Activated T-cell treated with anti-CD3 and anti-CD28 coated beads, Interleukin-2, amount 50 U/mL, for 1 hour (primary cell): ENCODE data around the gene CUBN.
"Not testable (repeated sequence)": the region's sequence is repeated elsewhere in the genome, so short reads cannot be mapped to it uniquely, and the experiment has no call there.

Experiments used
- DNase-seq: peaks from one replicate; pipeline ENCODE4 v3.0.0-alpha.2; 2020

CUBN gene

GRCh38 chr10:17033529-17034260 lies 95.9 kb downstream of the CUBN start:
- no peak for DNase-seq

DNA sequence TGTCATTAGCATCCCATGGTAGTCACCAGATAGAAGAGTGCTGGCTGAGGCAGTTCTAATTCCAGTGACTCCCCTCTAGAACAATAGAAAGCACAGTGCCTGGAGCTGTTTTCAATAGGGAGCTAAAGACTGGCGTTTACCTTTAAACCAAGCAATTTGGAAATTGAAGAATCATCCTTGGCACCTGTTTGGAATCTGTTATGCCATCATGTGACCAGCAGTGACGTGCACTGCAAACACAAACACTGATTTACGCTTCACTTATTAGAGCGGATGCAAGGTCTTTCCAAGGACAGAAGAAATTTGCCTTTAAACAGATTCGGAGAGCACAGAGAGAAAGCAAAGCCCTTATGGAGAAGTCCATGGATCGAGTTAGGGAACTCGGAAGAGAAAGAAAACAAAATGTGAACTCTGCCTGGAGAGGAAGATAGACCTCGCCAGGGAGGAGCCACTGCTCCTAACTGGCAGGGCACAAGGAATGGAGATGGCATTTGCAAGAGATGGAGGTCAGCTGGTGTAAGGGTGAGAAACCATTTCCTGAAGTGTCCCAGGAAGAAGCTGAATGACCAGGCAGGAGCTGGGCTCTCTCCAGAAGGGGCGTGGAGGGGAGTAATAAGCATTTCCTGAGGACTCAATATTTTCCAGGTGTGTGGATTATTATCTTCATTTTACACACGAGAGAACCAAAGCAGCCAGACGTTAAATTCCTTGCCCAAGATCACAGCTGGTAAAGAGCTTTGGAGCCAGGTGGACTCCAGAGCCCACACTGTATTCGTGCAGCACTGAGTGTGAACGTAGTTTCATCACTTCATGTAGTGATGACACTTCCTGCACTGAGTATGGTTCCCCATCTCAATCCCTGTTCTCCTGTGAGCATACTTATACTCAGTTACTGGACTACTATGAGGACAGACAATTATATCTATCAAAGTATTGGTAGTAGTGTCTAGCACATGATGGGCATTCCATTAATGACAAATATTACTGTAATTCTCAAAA lies 97.7 kb downstream of the CUBN start:
- no peak for DNase-seq

DNA sequence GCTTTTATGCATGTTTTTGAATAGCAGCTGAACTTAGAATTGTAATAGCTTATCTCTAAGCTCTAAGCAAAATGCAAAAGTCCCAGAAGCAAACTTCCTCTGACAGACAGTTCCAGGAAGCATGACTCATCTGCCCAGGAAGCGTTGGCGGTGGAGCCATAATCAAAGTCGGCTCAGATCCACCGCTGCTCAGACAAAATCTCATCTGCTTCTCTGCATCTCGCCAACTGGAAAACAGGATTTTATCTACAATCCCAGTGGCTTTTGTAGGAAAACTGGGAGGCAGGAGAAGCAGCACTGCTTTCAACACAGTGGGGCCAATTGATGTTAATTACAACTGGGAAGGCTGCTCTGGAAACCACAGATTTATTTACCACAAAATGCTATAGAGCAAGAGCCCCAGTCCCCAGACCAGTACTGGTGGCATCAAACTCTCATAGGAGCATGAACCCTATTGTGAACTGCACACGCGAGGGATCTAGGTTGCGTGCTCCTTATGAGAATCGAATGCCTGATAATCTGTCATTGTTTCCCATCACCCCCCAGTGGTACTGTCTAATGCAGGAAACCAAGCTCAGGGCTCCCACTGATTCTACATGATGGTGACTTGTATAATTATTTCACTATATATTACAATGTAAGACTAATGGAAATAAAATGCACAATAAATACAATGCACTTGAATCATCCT lies 99.9 kb downstream of the CUBN start:
- DNase-seq = peak; percentile 74

DNA sequence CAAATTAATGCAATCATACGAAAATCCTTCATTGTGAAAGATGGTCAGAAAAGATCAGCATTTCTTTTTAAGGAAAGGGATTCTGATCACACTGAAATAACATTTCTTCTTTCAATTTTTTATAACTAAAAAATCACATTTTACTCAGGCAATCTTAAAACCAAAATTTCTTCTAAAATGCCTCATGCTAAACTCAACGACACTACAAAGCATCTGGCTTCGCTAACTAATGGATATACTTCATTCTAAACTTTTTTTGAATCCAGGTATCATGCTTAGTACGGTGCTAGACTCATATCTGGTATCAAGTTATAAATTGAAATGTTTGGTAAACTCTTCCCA lies 100.4 kb downstream of the CUBN start:
- DNase-seq = no peak

DNA sequence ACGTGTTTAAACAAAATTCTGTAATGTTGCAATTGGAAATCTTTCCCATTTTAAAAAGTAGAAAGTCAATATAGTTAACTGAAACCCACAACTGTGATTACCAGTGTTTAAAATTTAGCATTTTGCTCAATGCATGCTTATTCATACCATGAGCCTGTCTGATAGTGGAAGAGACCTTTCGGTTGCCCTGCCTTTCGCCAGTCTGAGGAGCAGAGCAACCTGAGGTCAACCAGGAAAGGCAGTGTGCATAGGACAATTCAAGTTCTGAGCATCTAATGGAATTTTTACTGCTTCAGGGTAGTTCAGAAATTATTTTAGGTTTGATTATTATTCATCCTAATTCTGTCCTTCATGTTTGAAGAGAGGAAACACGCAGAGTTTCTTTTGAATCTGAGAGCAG lies 100.8 kb downstream of the CUBN start:
- no peak for DNase-seq

GRCh38 chr10:17026686-17027485 lies 102.7 kb downstream of the CUBN start:
- peak; percentile 66 for DNase-seq

DNA sequence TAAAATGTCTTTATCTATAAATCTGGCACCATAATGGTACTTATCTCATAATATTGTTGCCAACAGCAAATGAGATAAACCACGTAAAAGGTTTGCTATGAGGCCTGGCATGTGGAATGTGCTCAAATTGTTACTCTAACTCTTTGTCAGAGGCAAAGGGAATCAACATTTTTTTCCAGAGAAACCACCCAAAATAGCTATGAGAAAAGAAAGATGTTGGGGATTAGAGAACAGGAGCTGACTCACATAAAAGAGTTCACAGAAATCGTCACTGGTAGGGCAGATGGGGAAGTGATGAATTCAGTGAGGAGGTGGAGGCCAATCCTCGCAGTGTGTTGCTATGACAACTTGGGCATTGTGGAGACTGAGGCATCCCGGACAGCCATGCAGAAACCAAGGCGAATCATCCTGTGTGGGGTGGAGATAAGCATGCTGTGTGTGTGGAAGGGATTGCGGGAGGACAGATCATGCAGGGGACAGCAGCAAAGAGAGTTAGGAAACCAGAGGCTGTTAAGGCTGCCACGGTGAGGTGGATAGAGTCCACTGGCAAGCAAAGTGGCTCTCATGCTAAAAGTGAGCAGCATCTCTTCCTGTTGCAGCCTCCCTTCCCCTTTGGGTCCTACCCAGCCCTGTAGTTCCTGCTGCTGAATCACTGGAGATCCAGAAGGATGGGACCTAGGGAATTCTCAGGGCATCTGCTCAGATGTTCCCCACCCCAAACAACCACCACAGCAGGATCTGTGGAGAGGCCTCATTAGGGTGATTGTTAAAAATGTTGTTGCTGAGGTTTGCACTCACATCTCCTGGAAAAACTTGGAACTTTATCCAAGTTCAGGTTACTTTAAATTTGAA lies 103.9 kb downstream of the CUBN start:
- DNase-seq = peak; percentile 64

DNA sequence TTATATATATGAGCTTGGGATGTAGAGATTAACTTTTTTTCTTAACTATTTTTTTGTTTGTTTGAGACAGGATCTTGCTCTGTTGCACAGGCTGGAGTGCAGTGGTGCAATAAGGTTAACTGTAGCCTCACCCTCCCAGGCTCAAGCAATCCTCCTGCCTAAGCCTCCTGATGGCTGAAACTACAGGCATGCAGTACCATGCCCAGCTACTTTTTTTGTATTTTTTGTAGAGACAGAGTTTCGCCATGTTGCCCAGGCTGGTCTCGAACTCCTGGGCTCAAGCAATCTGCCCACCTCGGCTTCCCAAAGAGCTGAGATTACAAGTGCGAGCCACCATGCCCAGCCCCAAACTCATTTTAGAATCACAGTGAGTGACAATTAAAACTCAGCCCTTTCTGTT lies 105.2 kb downstream of the CUBN start:
- DNase-seq = no peak

DNA sequence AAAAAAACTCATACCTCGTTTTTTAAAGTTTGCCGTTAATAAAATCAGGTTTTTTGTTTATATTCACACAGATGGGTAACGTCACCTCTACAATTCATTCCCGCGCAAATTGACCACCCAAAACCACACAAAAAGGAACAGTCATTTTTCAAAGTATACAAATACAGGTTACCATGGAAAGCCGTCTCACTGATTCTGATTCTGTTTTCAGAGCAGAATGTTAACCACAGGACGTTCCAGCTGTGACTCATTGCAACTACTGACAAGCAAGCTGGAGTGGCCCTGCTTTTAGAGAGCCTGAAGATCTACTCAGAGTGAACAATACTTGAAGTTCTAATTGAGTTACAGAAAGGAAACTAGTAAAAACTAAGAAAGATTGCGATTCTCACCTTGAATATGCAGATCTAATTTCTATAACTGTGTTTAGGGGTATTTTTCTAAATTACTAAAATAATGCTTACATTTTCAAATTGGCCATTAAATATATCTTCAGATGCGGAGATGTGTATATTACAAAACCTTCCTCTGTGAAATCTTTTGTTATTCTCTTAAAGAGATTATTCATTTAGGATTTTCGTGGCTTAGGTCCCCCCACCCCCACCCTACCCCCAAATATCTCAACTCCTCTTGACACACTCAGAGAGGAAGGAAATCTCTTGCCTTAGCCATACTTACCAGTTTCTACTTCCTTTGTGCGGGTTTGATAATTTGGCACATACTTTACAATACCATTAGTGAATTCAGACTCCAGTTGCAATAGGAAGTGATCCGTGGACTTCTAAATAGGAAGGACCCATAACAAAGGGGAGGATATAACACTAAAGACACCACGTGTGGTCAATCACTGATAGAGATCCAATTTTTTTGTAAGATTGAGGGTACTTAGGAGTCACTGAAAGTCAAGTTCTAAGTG lies 106.0 kb downstream of the CUBN start:
- DNase-seq = peak; percentile 50

- no peak for DNase-seq
Measured at GRCh38 chr10:17022896-17023295, 106.7 kb downstream of the CUBN start.

- DNase-seq = no peak
Measured at GRCh38 chr10:17022466-17022825, 107.2 kb downstream of the CUBN start.

GRCh38 chr10:17021656-17022465 lies 107.8 kb downstream of the CUBN start:
- DNase-seq = no peak

DNA sequence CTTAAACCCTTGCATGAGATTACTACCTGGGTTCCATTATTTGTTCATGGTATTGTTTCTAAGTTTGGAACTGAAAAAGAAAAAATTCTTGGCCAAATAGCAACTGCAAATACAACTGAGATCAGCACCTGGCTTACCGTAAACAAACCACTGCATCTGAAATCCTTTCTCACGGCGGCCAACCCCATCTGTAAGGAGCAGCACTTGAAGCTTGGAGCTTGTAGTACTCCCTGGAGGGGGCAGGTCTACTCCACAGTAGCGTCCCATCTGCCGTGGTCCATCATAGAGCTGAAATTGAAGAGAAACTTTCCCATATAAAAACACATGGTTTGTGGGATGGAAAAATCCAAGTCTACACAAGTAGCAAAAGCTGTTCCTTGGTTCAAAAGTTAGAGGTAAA lies 109.9 kb downstream of the CUBN start:
- DNase-seq = no peak

DNA sequence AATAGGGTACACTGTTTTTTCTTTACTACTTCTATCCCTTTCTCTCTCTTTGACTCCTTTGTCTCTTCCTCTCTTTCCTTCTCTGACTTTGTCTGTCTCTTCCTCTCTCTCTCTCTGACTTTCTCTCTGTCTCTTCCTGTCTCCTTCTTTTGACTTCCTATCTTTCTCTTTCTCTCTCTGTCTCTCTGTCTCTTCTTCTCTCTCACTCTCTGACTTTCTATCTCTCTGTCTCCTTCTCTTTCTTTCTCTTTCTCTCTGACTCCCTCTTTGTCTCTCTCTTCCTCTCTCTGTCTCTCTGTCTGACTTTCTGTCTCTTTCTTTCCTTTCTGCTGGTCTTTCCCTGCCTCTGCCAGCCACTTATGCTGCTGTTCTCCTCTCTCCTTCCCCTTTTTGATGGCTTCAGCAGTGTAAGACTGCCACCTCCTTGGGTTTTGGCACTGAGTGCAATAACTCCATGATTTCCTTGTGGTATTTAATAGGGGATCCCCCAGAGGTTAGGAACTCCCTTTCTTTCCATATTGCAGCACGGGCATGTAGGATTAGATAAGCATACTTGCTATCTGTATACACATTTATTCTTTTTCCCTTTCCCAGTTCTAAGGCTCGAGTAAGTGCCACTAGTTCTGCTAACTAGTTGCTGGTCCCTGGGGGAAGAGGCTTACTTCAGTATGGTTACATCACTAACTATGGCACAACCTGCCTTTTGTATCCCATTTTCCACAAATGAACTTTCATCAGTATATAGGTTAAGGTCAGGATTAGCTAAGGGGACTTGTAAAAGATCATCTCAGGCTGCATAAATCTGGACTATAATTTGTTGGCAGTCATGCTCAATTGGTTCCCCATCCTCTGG lies 116.3 kb downstream of the CUBN start:
- DNase-seq = not testable (repeated sequence)

- not testable (repeated sequence) for DNase-seq
Measured at GRCh38 chr10:17012731-17013130, 116.9 kb downstream of the CUBN start.

DNA sequence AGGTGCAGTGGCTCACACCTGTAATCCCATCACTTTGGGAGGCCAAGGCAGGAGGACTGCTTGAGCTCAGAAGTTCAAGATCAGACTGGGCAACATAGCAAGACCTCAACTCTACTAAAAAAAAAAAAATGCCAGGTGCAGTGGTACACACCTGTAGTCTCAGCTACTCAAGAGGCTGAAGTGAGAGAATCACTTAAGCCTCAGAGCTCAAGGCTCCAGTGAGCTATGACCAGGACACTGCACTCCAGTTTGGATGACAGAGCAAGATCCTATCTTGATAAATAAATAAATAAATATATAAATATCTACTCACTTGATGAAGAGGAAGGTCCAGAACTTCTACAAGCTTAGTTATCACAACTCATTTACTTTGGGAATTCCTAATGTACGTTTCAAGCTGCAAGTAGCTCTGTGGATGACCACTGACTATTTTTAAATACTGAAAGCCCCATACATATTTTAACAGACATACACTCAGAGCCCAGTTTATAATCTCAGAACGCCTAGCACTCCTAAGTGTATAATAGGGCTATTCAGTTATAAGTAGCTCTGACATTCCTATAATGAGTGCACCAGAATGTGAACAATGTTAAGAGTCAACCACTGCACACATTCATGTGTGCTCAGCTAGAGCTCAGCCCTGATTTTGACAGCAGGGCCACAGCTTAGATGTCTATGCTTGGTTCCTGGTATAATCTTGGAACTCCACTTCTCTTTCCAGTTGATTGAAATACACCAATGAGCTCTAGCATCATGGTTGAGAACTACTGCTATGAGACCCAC lies 119.1 kb downstream of the CUBN start:
- DNase-seq = no peak

GRCh38 chr10:17009212-17009700 lies 120.4 kb downstream of the CUBN start:
- no peak for DNase-seq

DNA sequence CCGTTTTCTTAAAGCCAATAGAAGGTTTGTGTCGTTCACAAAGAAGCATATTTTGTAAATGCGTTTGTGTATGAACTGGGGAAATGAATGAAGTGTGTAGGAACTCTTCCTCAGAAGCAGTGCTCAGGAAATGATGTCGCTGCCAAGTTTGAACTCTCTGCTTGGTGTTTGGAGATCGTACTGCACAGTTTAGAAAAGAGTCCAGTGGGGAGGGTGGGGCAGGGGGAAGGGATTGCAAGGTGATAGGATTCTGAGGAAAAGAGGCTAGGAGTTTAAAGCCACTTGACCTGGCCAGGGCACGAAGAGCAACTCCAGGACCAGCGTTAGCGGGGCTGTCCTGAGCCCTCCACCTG lies 122.2 kb downstream of the CUBN start:
- no peak for DNase-seq
